Measurements from ENCODE around the gene NAPSA.

GRCh38 chr19:50333737-50334617 lies 31.5 kb downstream of the NAPSA start:
- no peak for TF ChIP-seq CTCF (IDR thresholded peaks at IDR 0.05; ENCODE audit: insufficient read depth, low read depth, low read length)
- no peak for TF ChIP-seq EZH2 (IDR thresholded peaks at IDR 0.05; ENCODE audit: insufficient read depth, low read length)

All from astrocyte (in vitro differentiated cells and primary cell).